GM12892 (cell line): Measurements from ENCODE around the gene PRR33.

ENCODE experiments used
- POLR2A ChIP-seq: IDR thresholded peaks from 2 replicates; pipeline ENCODE4 v1.6.1; 2011; ENCODE audit warnings: low read depth, low read length, control low read depth
- POLR2AphosphoS5 ChIP-seq: IDR thresholded peaks from 2 replicates; pipeline ENCODE4 v1.6.1; 2011; ENCODE audit warnings: low read depth, low read length, control low read depth
- TAF1 ChIP-seq: IDR thresholded peaks from 2 replicates; pipeline ENCODE4 v1.6.1; 2011; ENCODE audit warnings: low read depth, mild to moderate bottlenecking, control low read depth, low read length, borderline replicate concordance

DNA sequence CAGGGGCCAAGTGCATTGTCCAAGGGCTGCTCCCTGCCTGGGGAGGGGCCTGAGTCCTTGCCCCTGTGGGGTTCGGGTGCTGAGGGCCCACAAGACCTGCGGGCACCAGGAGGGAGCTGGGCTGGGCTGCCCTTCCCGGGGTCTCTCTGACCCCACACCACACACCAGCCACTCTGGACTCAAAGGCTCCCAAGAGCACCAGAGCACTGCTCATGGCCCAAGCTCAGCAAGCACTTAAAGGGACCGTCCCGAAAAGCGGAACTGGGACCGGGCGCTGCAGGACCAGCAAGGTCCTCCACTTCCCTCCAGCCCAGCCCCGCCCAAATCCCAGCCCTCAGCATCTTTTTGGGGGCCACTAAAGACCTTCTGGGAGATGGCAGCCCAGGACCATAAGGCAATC, 33.5 kb downstream of the PRR33 start:
- no peak for TF ChIP-seq TAF1
- TF ChIP-seq POLR2A = no peak
- TF ChIP-seq POLR2AphosphoS5 = no peak; the same call in 1 of the 2 replicates
